Large intestine (tissue), 3 donors: ENCODE results near the gene SUCO. TPM values are rescaled to one million over a fixed set of nuclear protein-coding genes. Genes with fewer than 3 reads are reported as not detected.

Source experiments
- DNase-seq, 2 donors: peaks; one replicate each; pipeline versions ENCODE4 v3.0.0 to v3.0.0-alpha.2; 2013
- H3K27ac ChIP-seq: one replicate; pipeline ENCODE4 v1.5.1; 2013; ENCODE audit warnings: low read length
- H3K27me3 ChIP-seq: 2 replicates; pipeline ENCODE4 v1.6.1; 2013; ENCODE audit warnings: low read length; ENCODE audit not compliant: control insufficient read depth, insufficient read depth
- H3K36me3 ChIP-seq: 2 replicates; pipeline ENCODE4 v1.6.1; 2013; ENCODE audit warnings: low read length; ENCODE audit not compliant: control insufficient read depth, insufficient read depth
- H3K4me1 ChIP-seq: one replicate; pipeline ENCODE4 v1.6.1; 2013; ENCODE audit warnings: low read length; ENCODE audit not compliant: control insufficient read depth, insufficient read depth
- H3K4me3 ChIP-seq: one replicate; pipeline ENCODE4 v1.5.1; 2013; ENCODE audit warnings: low read length
- H3K9me3 ChIP-seq: one replicate; pipeline ENCODE4 v1.6.1; 2013; ENCODE audit warnings: mild to moderate bottlenecking, low read depth, low read length, moderate library complexity; ENCODE audit not compliant: control insufficient read depth
- WGBS: methylation state at CpG from one replicate; pipeline ENCODE4 v1.1.5; 2013; ENCODE audit warnings: low lambda C conversion rate; ENCODE audit not compliant: insufficient coverage; 5-methylcytosine and 5-hydroxymethylcytosine counted together
- polyA plus RNA-seq: library from polyadenylated mRNA; unstranded; fragments of 120-200 nt; gene quantifications from one replicate; pipeline ENCODE4 v1.2.1, GENCODE V29; 2013

SUCO gene
- polyA plus RNA-seq, 1 donor = 44.0 TPM

DNA sequence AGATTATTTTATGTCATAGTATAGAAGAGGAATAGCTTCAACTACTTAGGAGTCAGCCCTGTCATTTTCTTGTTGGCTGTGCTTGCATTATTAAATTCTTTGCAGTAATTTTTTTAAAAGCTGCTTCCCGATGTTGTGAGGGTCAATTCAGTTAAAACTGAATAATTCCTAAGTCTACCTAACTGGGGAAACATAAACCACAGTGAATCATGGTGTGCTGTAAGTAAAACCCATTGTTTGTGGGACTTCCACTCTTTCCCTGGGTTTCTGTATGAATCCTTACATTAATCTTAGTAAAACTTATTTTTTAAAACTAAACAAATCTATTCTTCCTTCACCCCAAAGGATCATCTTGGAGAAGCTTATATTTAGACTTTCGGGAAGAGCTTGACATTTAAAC lies 4.4 kb downstream of the SUCO start:
- H3K27ac ChIP-seq = no peak overlapping the region
- H3K4me1 ChIP-seq = peaks cover 3% of the 10 kb centered on the region
- H3K4me3 ChIP-seq = no peak overlapping the region
- WGBS = 80% methylated on average over 1 of the region's 2 CpGs
- H3K27me3 ChIP-seq = no peaks in the 10 kb centered on the region
- no peak for DNase-seq
- no peaks in the 10 kb centered on the region for H3K9me3 ChIP-seq
- H3K36me3 ChIP-seq = no peaks in the 10 kb centered on the region

DNA sequence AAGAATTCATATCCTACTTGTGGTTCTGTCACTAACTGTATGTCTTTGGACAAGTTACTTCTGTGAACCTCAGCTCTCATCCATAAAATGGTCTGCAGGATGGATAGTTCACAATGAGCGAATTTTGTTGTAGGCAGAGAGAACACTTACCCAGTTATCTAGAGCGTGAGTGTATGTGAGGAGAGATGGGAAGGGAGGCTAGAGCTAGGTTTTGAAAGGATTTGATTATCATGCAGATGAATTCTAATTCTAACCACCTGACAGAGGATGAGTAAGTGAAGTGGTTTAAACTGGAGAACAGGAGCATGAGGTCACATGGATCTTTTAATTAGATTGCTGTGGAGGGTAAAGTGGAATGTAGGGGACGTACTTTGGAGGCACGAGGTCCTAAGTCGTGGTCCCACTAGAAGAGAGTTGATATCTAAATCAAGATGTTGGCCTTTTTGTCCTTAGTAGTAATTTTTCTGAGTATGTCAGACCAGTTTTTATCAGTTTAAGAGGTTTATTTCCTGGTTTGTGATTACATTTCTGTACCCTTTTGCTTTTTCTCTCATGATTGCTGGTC lies 5.0 kb downstream of the SUCO start:
- DNase-seq = no peak
- Histone ChIP-seq H3K27ac (no peak overlapping the region), H3K9me3 (no peaks in the 10 kb centered on the region), H3K4me3 (no peak overlapping the region), H3K27me3 (no peaks in the 10 kb centered on the region), H3K36me3 (no peaks in the 10 kb centered on the region), H3K4me1 (peaks cover 3% of the 10 kb centered on the region)
- WGBS = 100% methylated on average over 1 of the region's 5 CpGs

DNA sequence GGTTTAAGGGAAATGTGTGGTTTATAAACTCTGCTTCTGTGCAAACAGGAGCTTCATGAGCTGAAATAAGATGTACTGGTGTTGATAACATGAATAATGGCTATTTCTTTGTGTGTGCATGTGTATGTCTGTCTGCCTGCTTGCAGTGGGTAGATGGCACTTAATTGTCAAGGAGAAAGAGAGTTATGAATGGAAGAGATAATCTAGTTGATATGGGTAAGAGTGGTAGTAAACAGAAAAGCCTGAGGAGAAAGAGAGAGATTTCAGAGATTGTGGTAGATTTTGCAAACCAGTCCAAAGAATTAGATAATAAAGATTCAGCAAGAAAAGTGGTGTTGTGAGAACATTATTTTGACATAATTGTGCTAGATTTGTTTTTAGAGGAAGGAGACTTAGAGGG lies 7.7 kb downstream of the SUCO start:
- Histone ChIP-seq H3K36me3 (no peaks in the 10 kb centered on the region), H3K4me1 (no peaks in the 10 kb centered on the region), H3K9me3 (no peaks in the 10 kb centered on the region), H3K4me3 (no peak overlapping the region), H3K27ac (no peak overlapping the region), H3K27me3 (no peaks in the 10 kb centered on the region)
- DNase-seq = no peak

DNA sequence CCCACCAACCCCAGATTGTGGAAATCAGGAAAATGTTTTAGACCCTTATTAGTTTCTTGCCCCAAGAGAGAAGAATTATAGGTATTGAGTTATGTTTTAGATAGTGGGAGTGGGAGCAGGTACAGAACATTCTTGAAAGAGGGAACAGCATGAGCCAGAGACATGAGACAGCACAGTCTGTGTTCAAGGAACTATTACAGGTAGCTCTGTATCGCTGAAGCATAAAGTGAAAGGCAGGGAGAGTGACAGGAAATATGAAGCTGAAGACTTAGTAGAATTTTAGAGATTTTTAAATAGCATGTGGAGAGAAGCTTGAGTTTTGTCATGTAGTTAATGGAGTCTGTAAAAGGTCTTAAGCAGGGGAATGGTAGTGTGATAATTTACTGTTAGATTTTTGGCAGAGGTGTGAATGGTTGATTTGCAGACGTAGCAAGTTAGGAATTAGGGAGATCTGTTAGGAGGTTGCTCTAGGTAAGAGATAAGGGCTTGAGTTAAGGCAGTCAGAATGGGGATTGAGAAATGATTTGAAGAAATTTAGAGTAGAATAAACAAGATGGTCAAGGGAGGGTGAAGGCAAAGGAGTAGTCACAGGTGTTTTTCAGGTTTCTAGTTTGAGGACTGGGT lies 11.6 kb downstream of the SUCO start:
- no peak for DNase-seq
- 80% methylated on average over 1 of the region's 2 CpGs for whole genome bisulfite sequencing
- no peaks in the 10 kb centered on the region for H3K36me3 ChIP-seq
- H3K9me3 ChIP-seq = no peaks in the 10 kb centered on the region
- H3K27ac ChIP-seq = no peak overlapping the region
- H3K4me1 ChIP-seq = no peaks in the 10 kb centered on the region
- H3K4me3 ChIP-seq = no peak overlapping the region
- H3K27me3 ChIP-seq = no peaks in the 10 kb centered on the region

DNA sequence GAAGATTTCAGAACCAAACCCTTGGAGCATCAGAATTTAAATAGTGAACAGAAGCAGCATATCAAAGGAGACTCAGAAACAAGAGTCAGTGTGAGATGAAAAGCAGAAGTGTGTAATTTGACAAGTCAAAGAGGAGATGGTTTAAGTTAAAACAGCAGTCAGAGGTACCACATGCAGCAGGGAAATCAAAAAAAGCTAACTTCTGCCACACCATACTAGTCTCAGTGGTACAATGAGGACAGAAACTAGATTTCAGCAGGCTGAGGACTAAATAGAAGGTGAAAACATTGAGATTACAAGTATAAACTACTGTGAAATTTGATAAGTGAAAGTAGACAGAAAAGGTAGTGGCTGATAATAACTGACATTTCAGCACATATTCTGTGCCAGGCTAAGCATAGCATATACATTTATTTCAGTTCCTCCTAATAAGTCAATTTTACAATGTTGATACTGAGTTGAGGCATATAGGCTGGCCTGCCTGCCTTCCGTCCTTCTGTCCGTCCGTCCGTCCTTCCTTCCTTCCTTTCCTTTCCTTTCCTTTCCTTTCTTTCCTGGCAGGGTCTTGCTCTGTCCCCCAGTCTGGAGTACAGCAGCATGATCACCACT lies 12.6 kb downstream of the SUCO start:
- H3K27ac ChIP-seq = no peak overlapping the region
- H3K4me1 ChIP-seq = no peaks in the 10 kb centered on the region
- H3K36me3 ChIP-seq = no peaks in the 10 kb centered on the region
- no peaks in the 10 kb centered on the region for H3K9me3 ChIP-seq
- no peak for DNase-seq
- no peak overlapping the region for H3K4me3 ChIP-seq
- no peaks in the 10 kb centered on the region for H3K27me3 ChIP-seq
- WGBS = 95% methylated on average over 4 of the region's 4 CpGs

DNA sequence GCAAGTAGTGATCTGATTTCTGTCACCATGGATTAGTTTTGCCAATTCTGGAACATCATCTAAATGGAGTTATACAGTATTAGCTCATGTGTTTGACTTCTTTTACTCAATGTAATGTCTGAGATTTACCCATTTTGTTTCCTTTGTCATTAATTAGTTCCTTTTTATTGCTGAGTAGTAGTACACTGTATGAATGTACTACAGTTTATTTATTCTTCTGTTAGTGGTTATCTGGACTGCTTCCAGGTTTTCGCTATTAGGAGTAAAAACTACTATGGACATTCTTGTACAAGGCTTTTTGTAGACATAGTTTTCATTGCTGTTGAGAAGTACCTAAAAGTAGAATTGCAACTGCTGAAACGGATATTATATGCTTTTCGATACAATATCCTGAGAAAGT lies 14.1 kb downstream of the SUCO start:
- Histone ChIP-seq H3K27me3 (no peaks in the 10 kb centered on the region), H3K4me1 (no peaks in the 10 kb centered on the region)

DNA sequence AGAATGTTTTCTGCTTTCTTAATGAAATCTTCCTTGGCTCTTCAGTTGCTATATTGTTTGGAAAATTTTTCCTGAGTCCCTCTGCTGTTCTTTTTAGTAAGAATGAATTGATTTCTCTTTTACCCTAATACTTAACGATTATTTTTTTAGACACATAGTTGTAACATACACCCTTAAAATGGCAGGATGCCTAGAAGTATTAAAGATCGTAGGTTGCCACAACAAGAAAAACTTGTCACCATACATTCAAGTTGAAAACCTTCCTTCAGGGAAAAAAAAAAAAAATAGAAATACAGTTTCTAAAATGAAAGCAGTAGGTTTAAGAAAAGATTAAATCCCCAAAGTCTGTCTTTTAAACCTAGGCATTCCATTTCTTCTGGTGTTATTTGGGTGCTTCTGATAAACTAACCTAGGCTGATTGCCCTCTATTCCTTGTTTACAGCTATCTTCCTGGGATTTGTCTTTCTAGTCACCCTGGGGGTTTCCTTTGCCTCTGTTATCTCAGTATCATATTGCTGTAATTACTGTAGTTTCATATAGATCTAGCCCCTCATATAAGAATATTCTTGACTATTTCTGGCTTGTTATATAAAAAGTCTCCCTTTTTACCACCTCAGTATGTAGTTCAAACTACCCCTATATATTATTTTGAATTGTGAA lies 16.8 kb downstream of the SUCO start:
- 78% methylated on average over 2 of the region's 2 CpGs for WGBS
- H3K27ac ChIP-seq = no peak overlapping the region
- H3K9me3 ChIP-seq = no peaks in the 10 kb centered on the region
- no peaks in the 10 kb centered on the region for H3K4me1 ChIP-seq
- no peak for DNase-seq
- peaks cover under 1% of the 10 kb centered on the region for H3K36me3 ChIP-seq
- H3K27me3 ChIP-seq = no peaks in the 10 kb centered on the region
- H3K4me3 ChIP-seq = no peak overlapping the region

More for the DNA sequence above, 14.1 kb downstream of the SUCO start:
- Histone ChIP-seq H3K27ac (no peak overlapping the region), H3K4me3 (no peak overlapping the region), H3K9me3 (no peaks in the 10 kb centered on the region), H3K36me3 (no peaks in the 10 kb centered on the region)
- WGBS = 92% methylated on average over 2 of the region's 3 CpGs
- DNase-seq = no peak

DNA sequence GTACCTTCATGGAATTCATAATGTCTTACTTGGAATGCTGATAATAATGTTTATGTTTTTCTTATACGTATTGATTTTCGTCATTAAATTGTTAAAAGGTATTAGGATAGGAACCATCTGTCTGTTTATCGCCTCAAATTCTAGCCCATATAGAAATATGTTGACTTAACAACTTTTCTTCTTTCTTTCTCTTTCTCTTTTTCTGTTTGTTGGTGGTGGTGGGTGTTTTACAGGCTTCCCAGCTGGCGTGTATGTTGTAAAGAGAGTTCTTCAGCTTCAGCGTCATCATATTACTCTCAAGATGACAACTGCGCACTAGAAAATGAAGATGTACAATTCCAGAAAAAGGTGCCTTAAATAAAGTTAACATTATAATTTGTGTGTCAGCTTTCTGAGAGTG lies 18.3 kb downstream of the SUCO start:
- no peaks in the 10 kb centered on the region for H3K9me3 ChIP-seq
- H3K27ac ChIP-seq = no peak overlapping the region
- H3K4me1 ChIP-seq = no peaks in the 10 kb centered on the region
- no peaks in the 10 kb centered on the region for H3K27me3 ChIP-seq
- 78% methylated on average over 5 of the region's 6 CpGs for WGBS
- peaks cover 3% of the 10 kb centered on the region for H3K36me3 ChIP-seq
- DNase-seq = no peak
- no peak overlapping the region for H3K4me3 ChIP-seq

DNA sequence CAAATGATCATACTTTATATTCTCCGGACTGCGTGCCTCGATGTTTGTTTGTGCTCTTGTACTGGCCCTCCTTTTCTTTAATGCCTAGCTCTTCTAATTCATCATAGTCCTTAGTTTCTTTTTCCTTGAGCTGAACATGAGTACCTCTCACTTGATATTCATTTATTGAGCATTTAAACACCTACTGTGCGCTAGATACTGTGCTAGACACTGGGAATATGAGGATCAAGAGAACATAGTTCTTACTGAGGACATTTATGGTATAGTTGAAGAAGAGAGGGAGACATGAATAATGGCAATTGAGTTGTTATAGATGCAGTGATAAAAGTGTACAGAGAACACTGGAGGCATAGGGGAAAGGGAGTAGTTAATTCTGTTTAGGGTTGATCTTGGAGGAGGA lies 22.0 kb downstream of the SUCO start:
- Histone ChIP-seq H3K27me3 (no peaks in the 10 kb centered on the region), H3K36me3 (peaks cover 22% of the 10 kb centered on the region), H3K9me3 (no peaks in the 10 kb centered on the region), H3K4me1 (no peaks in the 10 kb centered on the region), H3K4me3 (no peak overlapping the region), H3K27ac (no peak overlapping the region)
- no peak for DNase-seq
- WGBS = 92% methylated on average over 4 of the region's 4 CpGs

DNA sequence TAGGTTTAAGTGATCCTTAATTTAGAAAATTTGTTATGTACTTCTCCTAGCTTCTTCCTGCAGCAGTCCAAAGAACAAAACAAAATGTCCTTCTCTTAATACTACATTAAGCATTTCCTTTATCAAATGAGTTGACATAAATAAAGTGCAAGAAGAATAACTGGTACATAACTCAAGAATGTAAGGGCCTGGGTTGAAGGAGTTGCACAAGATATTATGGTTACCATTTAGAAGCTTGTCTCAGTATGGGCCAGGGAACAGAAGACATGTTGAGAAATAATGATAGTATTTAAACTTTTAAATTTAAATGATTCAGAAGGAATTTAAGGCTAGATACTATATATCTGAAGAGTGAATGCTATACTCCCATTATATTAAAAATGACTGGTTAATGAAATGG lies 23.5 kb downstream of the SUCO start:
- H3K27me3 ChIP-seq = no peaks in the 10 kb centered on the region
- no peak for DNase-seq
- no peaks in the 10 kb centered on the region for H3K9me3 ChIP-seq
- no peak overlapping the region for H3K27ac ChIP-seq
- H3K4me3 ChIP-seq = no peak overlapping the region
- no peaks in the 10 kb centered on the region for H3K4me1 ChIP-seq
- H3K36me3 ChIP-seq = peaks cover 31% of the 10 kb centered on the region
